Endothelial cell of umbilical vein (primary cell): ENCODE measurements around the gene CDCP2. TPM values are rescaled to one million over a fixed set of nuclear protein-coding genes. Genes with fewer than 3 reads are reported as not detected.

ENCODE experiments used
- BruUV-seq: library from RNA; stranded (reverse); fragments of 400-500 nt; replicated peaks from 2 replicates; lab custom pipeline; 2021; lab: Mats Ljungman, UMichigan
- CTCF ChIA-PET: fragments of 300-600, 350-600 bp; sonication (Branson Sonifier 250); formaldehyde crosslinking; loops from one replicate; lab custom pipeline; 2021; ENCODE audit warnings: antibody characterized with exemption, inconsistent platforms; lab: Charles Lee
- POLR2A ChIA-PET: fragments of 300-600, 350-600 bp; sonication (Branson Sonifier 250); formaldehyde crosslinking; loops from one replicate; lab custom pipeline; 2021; ENCODE audit warnings: antibody characterized with exemption, inconsistent platforms; lab: Charles Lee
- DNase-seq: peaks from one replicate; pipeline ENCODE4 v3.0.0-alpha.2; 2011; ENCODE audit warnings: low read depth, low spot score
- FAIRE-seq: peaks from 2 replicates; lab custom pipeline; 2011; peaks lifted over from hg19 to GRCh38; lab: Jason Lieb, UNC
- H2AFZ ChIP-seq: 2 replicates; pipeline ENCODE4 v1.6.0; 2012; ENCODE audit warnings: low read depth, low read length, control low read depth, inconsistent platforms
- H3K27ac ChIP-seq: 2 replicates; pipeline ENCODE4 v1.5.1; 2011; ENCODE audit warnings: low read depth, mild to moderate bottlenecking, control low read depth, low read length, moderate library complexity; ENCODE audit not compliant: insufficient read depth
- H3K27me3 ChIP-seq, 2 experiments: 2 replicates each; pipeline versions ENCODE4 v1.6.0 to v1.6.1; 2011; ENCODE audit warnings: low read length in 2 of 2, mixed read lengths in 1 of 2; ENCODE audit not compliant: control insufficient read depth in 2 of 2, insufficient read depth in 2 of 2
- H3K36me3 ChIP-seq, 2 experiments: 2 replicates in 1 of 2; 3 replicates in 1 of 2; pipeline ENCODE4 v1.5.1; 2011; ENCODE audit warnings: low read length in 2 of 2, mild to moderate bottlenecking in 1 of 2, moderate library complexity in 1 of 2; ENCODE audit not compliant: control insufficient read depth in 2 of 2, insufficient read depth in 2 of 2; ENCODE audit errors: extremely low read depth in 1 of 2
- H3K4me1 ChIP-seq: 3 replicates; pipeline ENCODE4 v1.5.1; 2011; ENCODE audit warnings: mild to moderate bottlenecking, low read length; ENCODE audit not compliant: control insufficient read depth, insufficient read depth; ENCODE audit errors: extremely low read depth
- H3K4me2 ChIP-seq: 2 replicates; pipeline ENCODE4 v1.6.1; 2011; ENCODE audit warnings: low read length, control low read depth, mixed read lengths; ENCODE audit not compliant: insufficient read depth
- H3K4me3 ChIP-seq, 3 experiments: fragments of 200-600 bp in 1 of 3; sonication (generic), shearing (Covaris generic) in 1 of 3; replicated peaks in 1 of 3; 2 replicates each; pipeline ENCODE4 v1.5.1; 2011 to 2016; ENCODE audit warnings: control low read depth in 3 of 3, low read length in 3 of 3, mild to moderate bottlenecking in 2 of 3, inconsistent platforms in 1 of 3, low read depth in 1 of 3, moderate library complexity in 1 of 3; ENCODE audit not compliant: insufficient read depth in 1 of 3
- H3K79me2 ChIP-seq: 2 replicates; pipeline ENCODE4 v1.6.0; 2012; ENCODE audit warnings: low read length, inconsistent platforms; ENCODE audit not compliant: control insufficient read depth, insufficient read depth
- H3K9ac ChIP-seq: replicated peaks from 2 replicates; pipeline ENCODE3; 2011; ENCODE audit warnings: low read length, control low read depth; ENCODE audit not compliant: insufficient read depth; ENCODE audit errors: extremely low read depth
- H3K9me1 ChIP-seq: replicated peaks from 3 replicates; pipeline ENCODE4 v1.6.0; 2011; ENCODE audit warnings: mild to moderate bottlenecking, low read length; ENCODE audit not compliant: control insufficient read depth, insufficient read depth; ENCODE audit errors: extremely low read depth
- H3K9me3 ChIP-seq: replicated peaks from 2 replicates; pipeline ENCODE4 v1.5.1; 2012; ENCODE audit warnings: low read length, inconsistent platforms; ENCODE audit not compliant: control insufficient read depth, insufficient read depth
- H4K20me1 ChIP-seq: replicated peaks from 2 replicates; pipeline ENCODE3; 2011; ENCODE audit warnings: mild to moderate bottlenecking, low read length; ENCODE audit not compliant: control insufficient read depth, insufficient read depth; ENCODE audit errors: extremely low read depth
- FOS ChIP-seq: IDR thresholded peaks from 2 replicates; pipeline ENCODE4 v1.6.1; 2011; ENCODE audit warnings: mild to moderate bottlenecking, low read length, moderate library complexity, borderline replicate concordance; ENCODE audit not compliant: insufficient read depth
- GATA2 ChIP-seq: IDR thresholded peaks from 2 replicates; pipeline ENCODE4 v1.7.0; 2011; ENCODE audit warnings: low read depth, mild to moderate bottlenecking, moderate library complexity, mixed read lengths, low read length; ENCODE audit not compliant: insufficient read length, insufficient read depth
- JUN ChIP-seq: IDR thresholded peaks from 2 replicates; pipeline ENCODE4 v1.6.1; 2011; ENCODE audit warnings: borderline replicate concordance, low read depth; ENCODE audit not compliant: insufficient read length, insufficient read depth
- POLR2A ChIP-seq: IDR thresholded peaks from 2 replicates; pipeline ENCODE4 v1.6.1; 2012; ENCODE audit warnings: low read depth, mild to moderate bottlenecking, control low read depth, low read length
- POLR2AphosphoS5 ChIP-seq: IDR thresholded peaks from 2 replicates; pipeline ENCODE4 v1.6.1; 2012; ENCODE audit warnings: low read depth, mild to moderate bottlenecking, control low read depth, low read length, moderate library complexity; ENCODE audit not compliant: insufficient read depth
- dilution Hi-C: fragments of 300-500 bp; cut with MboI; formaldehyde crosslinking; loops from one replicate; pipeline ENCODE4 v1.15.0; 2019; ENCODE audit warnings: low sequenced_read_pairs; ENCODE audit not compliant: extremely low pct_ligation_motif_present
- intact Hi-C: fragments of 100-400 bp; cut with micrococcal nuclease; formaldehyde crosslinking; loops from one replicate; pipeline ENCODE4 v1.10.0; 2022
- polyA plus RNA-seq, 4 experiments: library from polyadenylated mRNA; depleted of rRNA in 3 of 4; stranded (reverse) in 3 of 4; unstranded in 1 of 4; fragments of >200 nt; gene quantifications; 2 replicates each; pipeline versions ENCODE4 v1.2.1 to v1.2.3, GENCODE V29; 2011 to 2012; ENCODE audit warnings: missing spikeins in 1 of 4
- total RNA-seq: library from RNA; stranded (reverse); gene quantifications from 2 replicates; pipeline ENCODE4 v1.2.3, GENCODE V29; 2021
- TF ChIP-seq, protein P1 (sequence below): IDR thresholded peaks from 2 replicates; pipeline ENCODE4 v1.6.1; 2011; ENCODE audit not compliant: insufficient read depth, insufficient read length
- TF ChIP-seq, protein P2 (sequence below), 2 donors: IDR thresholded peaks; 1 replicate in 1 of 2; 2 replicates in 1 of 2; pipeline ENCODE4 v1.5.1; 2011; ENCODE audit warnings: low read length in 2 of 2, mild to moderate bottlenecking in 2 of 2, moderate library complexity in 2 of 2, control low read depth in 1 of 2, inconsistent platforms in 1 of 2, low read depth in 1 of 2; ENCODE audit not compliant: insufficient read depth in 1 of 2; ENCODE audit errors: extremely low read depth in 1 of 2

The CDCP2 gene
- total and polyA plus RNA-seq, 2 donors (not counting 3 experiments of a cell fraction or from before 2014, with no cell fraction given): 0.10 TPM; not detected in 1

GRCh38 chr1:54120018-54120697 is 32.6 kb downstream of the CDCP2 start:
- intact Hi-C loops: loop anchor here (2.0 kb wide), 1 partner anchor 81 kb away; the partner anchor contains the start of genes CYB5RL and MRPL37
- no peak overlapping the region for H2AFZ ChIP-seq
- TF ChIP-seq, protein P1, sequence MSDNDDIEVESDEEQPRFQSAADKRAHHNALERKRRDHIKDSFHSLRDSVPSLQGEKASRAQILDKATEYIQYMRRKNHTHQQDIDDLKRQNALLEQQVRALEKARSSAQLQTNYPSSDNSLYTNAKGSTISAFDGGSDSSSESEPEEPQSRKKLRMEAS: no peak
- no peak for TF ChIP-seq POLR2AphosphoS5
- no peak for TF ChIP-seq POLR2A
- no peak for TF ChIP-seq JUN
- TF ChIP-seq FOS: no peak
- TF ChIP-seq, protein P2, sequence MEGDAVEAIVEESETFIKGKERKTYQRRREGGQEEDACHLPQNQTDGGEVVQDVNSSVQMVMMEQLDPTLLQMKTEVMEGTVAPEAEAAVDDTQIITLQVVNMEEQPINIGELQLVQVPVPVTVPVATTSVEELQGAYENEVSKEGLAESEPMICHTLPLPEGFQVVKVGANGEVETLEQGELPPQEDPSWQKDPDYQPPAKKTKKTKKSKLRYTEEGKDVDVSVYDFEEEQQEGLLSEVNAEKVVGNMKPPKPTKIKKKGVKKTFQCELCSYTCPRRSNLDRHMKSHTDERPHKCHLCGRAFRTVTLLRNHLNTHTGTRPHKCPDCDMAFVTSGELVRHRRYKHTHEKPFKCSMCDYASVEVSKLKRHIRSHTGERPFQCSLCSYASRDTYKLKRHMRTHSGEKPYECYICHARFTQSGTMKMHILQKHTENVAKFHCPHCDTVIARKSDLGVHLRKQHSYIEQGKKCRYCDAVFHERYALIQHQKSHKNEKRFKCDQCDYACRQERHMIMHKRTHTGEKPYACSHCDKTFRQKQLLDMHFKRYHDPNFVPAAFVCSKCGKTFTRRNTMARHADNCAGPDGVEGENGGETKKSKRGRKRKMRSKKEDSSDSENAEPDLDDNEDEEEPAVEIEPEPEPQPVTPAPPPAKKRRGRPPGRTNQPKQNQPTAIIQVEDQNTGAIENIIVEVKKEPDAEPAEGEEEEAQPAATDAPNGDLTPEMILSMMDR (IDR thresholded peaks at IDR 0.05; ENCODE audit: extremely low read depth in 1 of 2, insufficient read depth in 1 of 2, low read depth in 1 of 2, low read length in 2 of 2): no peak
- TF ChIP-seq GATA2: no peak
- peaks cover 3% of the 10 kb centered on the region for H3K4me1 ChIP-seq
- no peaks in the 10 kb centered on the region for H3K36me3 ChIP-seq
- H3K4me2 ChIP-seq: no peak overlapping the region
- no peak overlapping the region for H3K27ac ChIP-seq
- FAIRE-seq (no peak), DNase-seq (no peak)
- dilution Hi-C loops: no loop called here
- no peak overlapping the region for H3K4me3 ChIP-seq
- no peak overlapping the region for H3K9ac ChIP-seq
- H3K9me1 ChIP-seq: no peaks in the 10 kb centered on the region
- ChIA-PET POLR2A (no interaction called here), CTCF (interaction anchor here (1.2 to 2.1 kb wide), 2 partner anchors 19 to 154 kb away, joined by 8 to 22 read pairs; no protein-coding TSS in a partner anchor)
- no peaks in the 10 kb centered on the region for H3K27me3 ChIP-seq
- H3K9me3 ChIP-seq: no peaks in the 10 kb centered on the region
- no peaks in the 10 kb centered on the region for H3K79me2 ChIP-seq
- BruUV-seq: no TSS peak
- H4K20me1 ChIP-seq: no peaks in the 10 kb centered on the region
